Psoas muscle (tissue), 8 donors: Measurements from ENCODE around the gene RBBP6. TPM values are rescaled to one million over a fixed set of nuclear protein-coding genes. Genes with fewer than 3 reads are reported as not detected.

Source experiments
- ATAC-seq, 4 donors: fragments of 200-7000 bp; cut with Tn5 transposase; one replicate each; pipeline ENCODE4 v1.9.1; 2020; ENCODE audit warnings: moderate library complexity in 3 of 4, mild to moderate bottlenecking in 2 of 4
- DNase-seq, 2 donors: peaks; one replicate each; pipeline ENCODE4 v3.0.0-alpha.2; 2020
- H3K27ac ChIP-seq: fragments of 200-600 bp; one replicate; pipeline ENCODE4 v1.8.0; 2022
- H3K27me3 ChIP-seq, 3 donors: fragments of 200-600 bp in 1 of 3; one replicate each; pipeline versions ENCODE4 v1.6.1 to v1.8.0; 2013 to 2022; ENCODE audit warnings: low read length in 2 of 3, mild to moderate bottlenecking in 2 of 3, moderate library complexity in 1 of 3; ENCODE audit not compliant: insufficient read depth in 3 of 3
- H3K36me3 ChIP-seq, 2 donors: fragments of 200-600 bp in 1 of 2; one replicate each; pipeline versions ENCODE4 v1.6.1 to v1.8.0; 2013 to 2022; ENCODE audit warnings: low read depth in 1 of 2, mild to moderate bottlenecking in 1 of 2, moderate library complexity in 1 of 2; ENCODE audit not compliant: insufficient read depth in 1 of 2
- H3K4me1 ChIP-seq: fragments of 200-600 bp; one replicate; pipeline ENCODE4 v1.8.0; 2022
- H3K4me3 ChIP-seq: fragments of 200-600 bp; one replicate; pipeline ENCODE4 v1.8.0; 2022; ENCODE audit warnings: mild to moderate bottlenecking
- H3K9me3 ChIP-seq: fragments of 200-600 bp; one replicate; pipeline ENCODE4 v1.8.0; 2022
- CTCF ChIP-seq: fragments of 200-600 bp; IDR thresholded peaks from one replicate; pipeline ENCODE4 v1.8.0; 2022; ENCODE audit warnings: antibody characterized with exemption
- WGBS, 3 donors: extraction: QIAGEN DNeasy Blood & Tissue Kit; methylation state at CpG; one replicate each; pipeline versions ENCODE4 v1.1.6 to v1.1.7; 2013; 5-methylcytosine and 5-hydroxymethylcytosine counted together
- intact Hi-C, 2 donors: fragments of 100-400 bp; cut with DNase I; formaldehyde crosslinking; loops; one replicate each; pipeline versions ENCODE4 v1.11.0 to v1.14.2; 2022
- polyA plus RNA-seq, 3 donors: library from polyadenylated mRNA; stranded (reverse); fragments of 200-250 nt; gene quantifications; one replicate each; pipeline ENCODE4 v1.2.3, GENCODE V29; 2013
- total RNA-seq, 4 donors: library from RNA; stranded (reverse); fragmentation: NEBNext Ultra II Directional in 2 of 4; extraction: Animal tissue kit (Norgen Biotek cat#: 25700) in 2 of 4; gene quantifications; one replicate each; pipeline versions ENCODE4 v1.2.1 to v1.2.4, GENCODE V29; 2021 to 2023
- donor health status: healthy with polysubstance abuse.
- donor health status: DM: no; HTN: no; CAD: no; lungs with moderate emphysema.
- donor health status: Bipolar disorder and iron deficiency.
- donor health status: healthy.
- donor health status: DM: yes; HTN: yes; CAD: no.
- donor health status: DM: no; HTN: no; CAD: no.
- donor health status: DM: no; HTN: no; CAD: no.
- donor health status: DM: yes; HTN: yes; CAD: no.

RBBP6 gene
- total and polyA plus RNA-seq, 7 donors: 11.7 to 30.7 (median 21.8) TPM

GRCh38 chr16:24507959-24508480, 31.3 kb upstream of the RBBP6 start:
- Histone ChIP-seq H3K9me3 (no peaks in the 10 kb centered on the region), H3K4me1 (peaks cover 10% of the 10 kb centered on the region), H3K36me3 (no peaks in the 10 kb centered on the region), H3K27ac (no peak overlapping the region), H3K4me3 (no peak overlapping the region), H3K27me3 (no peaks in the 10 kb centered on the region)
- DNase-seq: no peak
- ATAC-seq: no peak
- WGBS, 3 donors: 73 to 77% (median 75%) methylated on average over 5 of the region's 5 CpGs
- intact Hi-C loops: loop anchor here in 1 of 2 donors (5.0 to 10.0 kb wide), 2 partner anchors 466 to 823 kb away; no protein-coding TSS in a partner anchor
- no peak for TF ChIP-seq CTCF

GRCh38 chr16:24508614-24509013, 30.8 kb upstream of the RBBP6 start:
- 34 to 41% (median 37%) methylated on average over 3 of the region's 3 CpGs for WGBS, 3 donors
- Histone ChIP-seq H3K4me1 (peaks cover 10% of the 10 kb centered on the region), H3K36me3 (no peaks in the 10 kb centered on the region), H3K4me3 (no peak overlapping the region), H3K9me3 (no peaks in the 10 kb centered on the region), H3K27me3 (no peaks in the 10 kb centered on the region), H3K27ac (no peak overlapping the region)
- peak in 1 of 2 donors; percentile 59 for DNase-seq
- TF ChIP-seq CTCF: no peak
- ATAC-seq: peak; percentile 83 to 96 (median 90)
- intact Hi-C loops: loop anchor here in 1 of 2 donors (5.0 to 10.0 kb wide), 2 partner anchors 466 to 824 kb away; no protein-coding TSS in a partner anchor

- TF ChIP-seq CTCF: no peak
- 65 to 88% (median 84%) methylated on average over 2 of the region's 2 CpGs for WGBS, 3 donors
- H3K27me3 ChIP-seq: no peaks in the 10 kb centered on the region
- ATAC-seq (no peak), DNase-seq (no peak)
- no peak overlapping the region for H3K4me3 ChIP-seq
- intact Hi-C loops: loop anchor here in 1 of 2 donors (5.0 to 10.0 kb wide), 2 partner anchors 467 to 825 kb away; no protein-coding TSS in a partner anchor
- H3K36me3 ChIP-seq: no peaks in the 10 kb centered on the region
- H3K27ac ChIP-seq: peak overlapping the region; percentile 36
- peaks cover 10% of the 10 kb centered on the region for H3K4me1 ChIP-seq
- H3K9me3 ChIP-seq: no peaks in the 10 kb centered on the region
These were observed 29.8 kb upstream of the RBBP6 start for GRCh38 chr16:24509536-24509935.

GRCh38 chr16:24511174-24511573, 28.2 kb upstream of the RBBP6 start:
- Histone ChIP-seq H3K4me3 (no peak overlapping the region), H3K36me3 (no peaks in the 10 kb centered on the region), H3K9me3 (no peaks in the 10 kb centered on the region), H3K4me1 (peaks cover 10% of the 10 kb centered on the region), H3K27ac (no peak overlapping the region), H3K27me3 (no peaks in the 10 kb centered on the region)
- DNase-seq: no peak
- no peak for TF ChIP-seq CTCF
- no peak for ATAC-seq
- WGBS, 3 donors: 98 to 100% (median 100%) methylated on average over 1 of the region's 1 CpG
- intact Hi-C loops: loop anchor here in 1 of 2 donors (10.0 kb wide), 1 partner anchor 714 kb away; no protein-coding TSS in a partner anchor

GRCh38 chr16:24511792-24512191, 27.6 kb upstream of the RBBP6 start:
- H3K36me3 ChIP-seq: no peaks in the 10 kb centered on the region
- ATAC-seq (no peak), DNase-seq (no peak)
- no peak for TF ChIP-seq CTCF
- no peak overlapping the region for H3K4me3 ChIP-seq
- H3K27ac ChIP-seq: no peak overlapping the region
- intact Hi-C loops: loop anchor here in 1 of 2 donors (10.0 kb wide), 1 partner anchor 713 kb away; no protein-coding TSS in a partner anchor
- no peaks in the 10 kb centered on the region for H3K9me3 ChIP-seq
- 56 to 71% (median 63%) methylated on average over 5 of the region's 5 CpGs for WGBS, 3 donors
- H3K27me3 ChIP-seq: no peaks in the 10 kb centered on the region
- peaks cover 10% of the 10 kb centered on the region for H3K4me1 ChIP-seq
